PFSK-1 (cell line): ENCODE results near the gene ABCC4.

Source experiments
- FOXP2 ChIP-seq: optimal IDR thresholded peaks from 2 replicates; pipeline ENCODE3; 2011; ENCODE audit warnings: borderline replicate concordance, control low read depth, inconsistent platforms; ENCODE audit not compliant: insufficient read depth; ENCODE audit errors: extremely low read length, extremely low read depth
- POLR2AphosphoS5 ChIP-seq: IDR thresholded peaks from 2 replicates; pipeline ENCODE4 v1.6.1; 2012; ENCODE audit warnings: low read depth, mild to moderate bottlenecking, control low read depth, low read length, moderate library complexity
- SIN3A ChIP-seq: IDR thresholded peaks from 2 replicates; pipeline ENCODE4 v1.6.1; 2012; ENCODE audit warnings: mild to moderate bottlenecking, low read length, moderate library complexity, borderline replicate concordance; ENCODE audit not compliant: insufficient read depth
- TAF1 ChIP-seq: IDR thresholded peaks from 2 replicates; pipeline ENCODE4 v1.6.1; 2012; ENCODE audit warnings: low read length, control low read depth, borderline replicate concordance; ENCODE audit not compliant: insufficient read depth
- TF ChIP-seq, protein P1 (sequence below), 2 experiments: IDR thresholded peaks; 2 replicates each; pipeline versions ENCODE4 v1.6.1 to v1.8.0; 2011 to 2012; ENCODE audit warnings: low read depth in 2 of 2, low read length in 2 of 2, control low read depth in 1 of 2, inconsistent platforms in 1 of 2, mild to moderate bottlenecking in 1 of 2, moderate library complexity in 1 of 2; ENCODE audit not compliant: insufficient read depth in 1 of 2

ABCC4 gene

DNA sequence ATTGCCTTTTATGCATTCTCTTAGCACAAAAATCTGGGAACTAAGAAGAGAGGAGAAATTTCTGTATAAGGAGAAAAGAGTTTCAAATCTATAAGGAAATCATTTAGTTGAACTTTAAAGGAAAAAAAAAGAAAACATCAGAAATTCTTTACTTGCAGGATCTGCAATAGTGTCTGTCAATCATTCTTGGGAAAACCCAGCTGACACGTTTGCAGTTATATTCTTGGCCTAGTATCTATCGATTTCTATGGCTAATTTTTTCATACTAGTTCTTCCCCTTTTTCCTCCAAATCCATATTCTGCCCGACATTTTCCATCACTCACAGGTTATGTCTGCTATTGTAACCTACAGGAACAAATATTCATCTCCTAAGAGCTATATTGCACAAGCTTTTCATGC is 160.7 kb downstream of the ABCC4 start:
- no peak for TF ChIP-seq FOXP2
- TF ChIP-seq, protein P1, sequence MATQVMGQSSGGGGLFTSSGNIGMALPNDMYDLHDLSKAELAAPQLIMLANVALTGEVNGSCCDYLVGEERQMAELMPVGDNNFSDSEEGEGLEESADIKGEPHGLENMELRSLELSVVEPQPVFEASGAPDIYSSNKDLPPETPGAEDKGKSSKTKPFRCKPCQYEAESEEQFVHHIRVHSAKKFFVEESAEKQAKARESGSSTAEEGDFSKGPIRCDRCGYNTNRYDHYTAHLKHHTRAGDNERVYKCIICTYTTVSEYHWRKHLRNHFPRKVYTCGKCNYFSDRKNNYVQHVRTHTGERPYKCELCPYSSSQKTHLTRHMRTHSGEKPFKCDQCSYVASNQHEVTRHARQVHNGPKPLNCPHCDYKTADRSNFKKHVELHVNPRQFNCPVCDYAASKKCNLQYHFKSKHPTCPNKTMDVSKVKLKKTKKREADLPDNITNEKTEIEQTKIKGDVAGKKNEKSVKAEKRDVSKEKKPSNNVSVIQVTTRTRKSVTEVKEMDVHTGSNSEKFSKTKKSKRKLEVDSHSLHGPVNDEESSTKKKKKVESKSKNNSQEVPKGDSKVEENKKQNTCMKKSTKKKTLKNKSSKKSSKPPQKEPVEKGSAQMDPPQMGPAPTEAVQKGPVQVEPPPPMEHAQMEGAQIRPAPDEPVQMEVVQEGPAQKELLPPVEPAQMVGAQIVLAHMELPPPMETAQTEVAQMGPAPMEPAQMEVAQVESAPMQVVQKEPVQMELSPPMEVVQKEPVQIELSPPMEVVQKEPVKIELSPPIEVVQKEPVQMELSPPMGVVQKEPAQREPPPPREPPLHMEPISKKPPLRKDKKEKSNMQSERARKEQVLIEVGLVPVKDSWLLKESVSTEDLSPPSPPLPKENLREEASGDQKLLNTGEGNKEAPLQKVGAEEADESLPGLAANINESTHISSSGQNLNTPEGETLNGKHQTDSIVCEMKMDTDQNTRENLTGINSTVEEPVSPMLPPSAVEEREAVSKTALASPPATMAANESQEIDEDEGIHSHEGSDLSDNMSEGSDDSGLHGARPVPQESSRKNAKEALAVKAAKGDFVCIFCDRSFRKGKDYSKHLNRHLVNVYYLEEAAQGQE (IDR thresholded peaks at IDR 0.05; ENCODE audit: insufficient read depth in 1 of 2, low read depth in 2 of 2, low read length in 2 of 2), result no peak

DNA sequence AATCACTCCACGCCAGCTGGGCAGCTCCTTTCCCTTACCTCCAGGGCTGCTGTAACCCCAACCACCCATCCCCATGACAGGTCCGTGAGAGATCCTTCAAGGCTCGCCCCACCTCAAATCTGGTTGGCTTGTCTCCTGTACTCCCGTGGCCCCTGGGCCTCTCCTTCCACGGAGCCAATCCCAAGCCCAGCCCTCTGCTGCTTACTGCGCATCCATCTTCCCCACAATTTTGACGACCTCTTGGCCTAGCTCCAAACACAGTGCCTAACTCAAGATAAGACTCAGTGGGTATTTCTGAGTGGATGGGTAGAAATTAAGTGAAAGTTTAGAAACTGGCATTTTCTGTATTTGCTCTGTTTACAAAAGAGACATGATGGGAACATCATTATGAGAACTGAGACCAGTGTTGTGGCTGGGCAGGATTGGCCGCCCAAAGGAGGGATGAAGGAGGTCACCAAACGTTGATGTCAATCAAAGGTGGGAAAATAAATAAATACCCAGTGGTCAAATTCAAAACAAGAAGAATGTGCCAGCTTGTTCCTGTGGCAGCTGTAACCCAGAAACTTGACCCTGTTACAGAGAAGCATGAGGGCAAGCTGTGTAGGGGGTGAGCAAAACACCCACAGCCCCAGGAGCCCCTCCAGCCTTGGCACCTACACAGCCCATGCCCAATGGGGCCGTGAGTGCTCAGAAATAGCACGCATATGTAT is 162.2 kb downstream of the ABCC4 start:
- TF ChIP-seq POLR2AphosphoS5 (no peak), SIN3A (no peak), TAF1 (no peak), FOXP2 (no peak)
- TF ChIP-seq, protein P1 (IDR thresholded peaks at IDR 0.05; ENCODE audit: insufficient read depth in 1 of 2, low read depth in 2 of 2, low read length in 2 of 2), result no peak

DNA sequence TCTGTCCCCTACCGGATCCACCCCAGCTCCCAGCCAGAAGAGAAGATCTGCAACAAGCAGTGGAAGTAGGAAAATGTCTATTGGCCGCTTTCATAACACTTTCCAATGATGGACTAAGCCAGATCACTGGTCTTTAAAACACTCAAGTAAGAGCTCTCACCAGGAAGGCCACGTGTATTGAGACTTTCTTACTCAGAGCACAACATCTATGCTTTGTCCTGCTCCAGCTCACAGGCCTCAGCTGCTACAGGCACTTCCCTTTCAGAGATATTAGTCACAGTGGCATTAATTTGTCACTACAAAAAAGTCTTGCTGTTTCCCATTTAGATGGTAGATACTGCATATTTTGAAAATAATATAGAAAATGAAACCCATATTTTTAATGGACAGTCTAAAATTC is 164.2 kb downstream of the ABCC4 start:
- no peak for TF ChIP-seq TAF1
- no peak for TF ChIP-seq SIN3A

DNA sequence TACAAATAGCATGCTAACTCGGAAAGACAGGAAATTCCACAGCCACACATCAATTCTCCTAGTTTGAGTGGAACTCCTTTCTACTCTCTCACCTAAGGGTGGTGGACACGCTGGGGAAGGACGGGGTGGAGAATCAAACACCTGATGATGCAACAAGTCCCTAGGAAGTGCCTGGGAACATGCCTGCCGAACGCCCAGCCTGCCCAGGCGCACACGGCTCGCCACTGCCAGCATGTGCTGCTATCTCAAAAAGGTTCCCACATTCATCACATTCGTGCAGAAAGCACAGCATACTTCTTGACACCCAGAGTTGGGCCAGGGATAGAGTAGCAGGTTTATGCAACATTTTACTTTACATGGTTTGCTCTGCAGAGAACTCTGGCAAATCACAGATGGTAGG is 164.6 kb downstream of the ABCC4 start:
- TF ChIP-seq, protein P1 (IDR thresholded peaks at IDR 0.05; ENCODE audit: insufficient read depth in 1 of 2, low read depth in 2 of 2, low read length in 2 of 2), result no peak
- TF ChIP-seq FOXP2, result no peak
- TF ChIP-seq TAF1, result no peak

DNA sequence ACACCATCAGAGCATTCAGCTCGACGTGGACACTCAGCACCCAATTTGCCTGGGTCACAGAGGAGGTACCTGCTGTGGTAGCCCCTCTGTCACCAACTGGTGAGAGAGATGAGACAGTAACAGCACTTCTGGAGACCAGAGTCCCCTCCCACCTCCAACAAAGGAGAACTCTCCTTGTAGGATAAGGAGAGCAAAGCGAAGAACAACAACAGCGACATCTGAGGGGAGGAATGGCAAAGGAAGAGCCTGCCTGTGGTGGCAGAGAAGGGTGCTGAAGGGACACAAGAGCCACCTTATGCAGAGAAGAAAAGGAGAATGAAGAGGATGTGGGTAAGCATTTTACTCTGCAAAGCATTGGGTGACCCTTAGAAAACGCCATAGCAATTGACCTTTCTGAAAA is 167.8 kb downstream of the ABCC4 start:
- TF ChIP-seq SIN3A (no peak), FOXP2 (no peak), POLR2AphosphoS5 (no peak), TAF1 (no peak)
- TF ChIP-seq, protein P1 (IDR thresholded peaks at IDR 0.05; ENCODE audit: insufficient read depth in 1 of 2, low read depth in 2 of 2, low read length in 2 of 2), result no peak
